HepG2 (cell line): ENCODE results near the gene RPS6KA5. TPM values are rescaled to one million over a fixed set of nuclear protein-coding genes. Genes with fewer than 3 reads are reported as not detected.

Source experiments
- ATAC-seq: fragments of 200-7000 bp; cut with Tn5 transposase; 3 replicates; pipeline ENCODE4 v1.9.1; 2020; ENCODE audit warnings: mild to moderate bottlenecking, moderate library complexity
- BruUV-seq: library from RNA; stranded (reverse); fragments of 400-500 nt; replicated peaks from 2 replicates; lab custom pipeline; 2021; lab: Mats Ljungman, UMichigan
- CTCF ChIA-PET: fragments of 300-600 bp; formaldehyde crosslinking; extraction: SDS; loops from one replicate; lab custom pipeline; 2021; ENCODE audit warnings: low total read pairs, inconsistent platforms, low intra/inter-chr PET ratio; lab: Yijun Ruan, JAX
- POLR2A ChIA-PET: fragments of 350-600 bp; sonication (Branson Sonifier 250); formaldehyde crosslinking; loops from one replicate; lab custom pipeline; 2020; ENCODE audit warnings: antibody characterized with exemption, inconsistent platforms; lab: Yijun Ruan, JAX
- DNase-seq: peaks from one replicate; pipeline ENCODE4 v3.0.0-alpha.2; 2015; ENCODE audit warnings: low spot score
- FAIRE-seq: peaks from 3 replicates; lab custom pipeline; 2011; peaks lifted over from hg19 to GRCh38; lab: Jason Lieb, UNC
- H2AFZ ChIP-seq: one replicate; pipeline ENCODE4 v1.6.1; 2011; ENCODE audit warnings: low read length, inconsistent platforms
- H3K27ac ChIP-seq: fragments of 300-600 bp; 3 replicates; pipeline ENCODE4 v1.8.0; 2011; ENCODE audit warnings: mixed run types, mild to moderate bottlenecking, mixed read lengths, low read length, inconsistent platforms; ENCODE audit not compliant: insufficient read depth; ENCODE audit errors: extremely low read length
- H3K27me3 ChIP-seq, 2 experiments: fragments of 200-600 bp in 1 of 2; 2 replicates in 1 of 2; 3 replicates in 1 of 2; pipeline versions ENCODE4 v1.6.0 to v1.8.0; 2011; ENCODE audit warnings: low read length in 2 of 2, mild to moderate bottlenecking in 2 of 2, moderate library complexity in 2 of 2, inconsistent platforms in 1 of 2; ENCODE audit not compliant: insufficient read depth in 2 of 2, control insufficient read depth in 1 of 2
- H3K36me3 ChIP-seq, 2 experiments: fragments of 200-600 bp in 1 of 2; replicated peaks in 1 of 2; 2 replicates in 1 of 2; 3 replicates in 1 of 2; pipeline versions ENCODE4 v1.5.1 to v1.8.0; 2011; ENCODE audit warnings: low read length in 2 of 2, inconsistent platforms in 1 of 2; ENCODE audit not compliant: insufficient read depth in 2 of 2, control insufficient read depth in 1 of 2
- H3K4me1 ChIP-seq: 2 replicates; pipeline ENCODE4 v1.5.1; 2012; ENCODE audit warnings: low read length, inconsistent platforms; ENCODE audit not compliant: insufficient read depth
- H3K4me2 ChIP-seq: 2 replicates; pipeline ENCODE4 v1.6.0; 2011; ENCODE audit warnings: low read depth, low read length, inconsistent platforms
- H3K4me3 ChIP-seq, 3 experiments: fragments of 200-600 bp in 1 of 3; sonication (generic), shearing (Covaris generic) in 1 of 3; replicated peaks in 1 of 3; 2 replicates each; pipeline ENCODE4 v1.5.1; 2011 to 2016; ENCODE audit warnings: low read length in 3 of 3, inconsistent platforms in 2 of 3, low read depth in 2 of 3, mild to moderate bottlenecking in 2 of 3, control low read depth in 1 of 3, mixed read lengths in 1 of 3; ENCODE audit not compliant: insufficient read depth in 1 of 3
- H3K79me2 ChIP-seq: one replicate; pipeline ENCODE4 v1.6.1; 2011; ENCODE audit warnings: low read length, inconsistent platforms; ENCODE audit not compliant: insufficient read depth
- H3K9ac ChIP-seq: 2 replicates; pipeline ENCODE4 v1.6.0; 2011; ENCODE audit warnings: mild to moderate bottlenecking, low read depth, low read length, inconsistent platforms; ENCODE audit not compliant: insufficient read depth
- H3K9me3 ChIP-seq: 2 replicates; pipeline ENCODE4 v1.5.1; 2012; ENCODE audit warnings: mild to moderate bottlenecking, low read length
- H4K20me1 ChIP-seq: 2 replicates; pipeline ENCODE4 v1.6.0; 2011; ENCODE audit warnings: inconsistent platforms, mild to moderate bottlenecking, low read length, moderate library complexity; ENCODE audit not compliant: insufficient read depth
- AKAP8 ChIP-seq: sonication (generic); formaldehyde crosslinking; IDR thresholded peaks from 2 replicates; pipeline ENCODE4 v1.5.1; 2020; ENCODE audit warnings: mild to moderate bottlenecking, missing genetic modification reagents
- ESRRA ChIP-seq: sonication (generic); formaldehyde crosslinking; IDR thresholded peaks from 2 replicates; pipeline ENCODE4 v1.5.1; 2020; ENCODE audit warnings: mild to moderate bottlenecking, low read depth, missing genetic modification reagents
- GABPA ChIP-seq, 2 experiments: IDR thresholded peaks; 2 replicates each; pipeline ENCODE4 v1.6.1; 2011 to 2016; ENCODE audit warnings: low read depth in 2 of 2, low read length in 1 of 2, missing biosample characterization in 1 of 2, missing genetic modification characterization in 1 of 2
- HNRNPK ChIP-seq: fragments of 200-400 bp; formaldehyde crosslinking; IDR thresholded peaks from 2 replicates; pipeline ENCODE4 v1.6.1; 2018; ENCODE audit warnings: low read length, low read depth, moderate library complexity, mild to moderate bottlenecking; ENCODE audit not compliant: poor library complexity, severe bottlenecking
- HOXA3 ChIP-seq: sonication (generic); formaldehyde crosslinking; IDR thresholded peaks from 2 replicates; pipeline ENCODE4 v1.5.0; 2020; ENCODE audit warnings: missing genetic modification reagents
- JARID2 ChIP-seq: sonication (generic); formaldehyde crosslinking; IDR thresholded peaks from 2 replicates; pipeline ENCODE4 v1.8.1; 2023; ENCODE audit warnings: missing genetic modification reagents, inconsistent platforms; ENCODE audit not compliant: insufficient replicate concordance
- NCOA1 ChIP-seq: sonication (generic); formaldehyde crosslinking; IDR thresholded peaks from 2 replicates; pipeline ENCODE4 v1.9.0; 2021; ENCODE audit warnings: missing genetic modification reagents
- NFYB ChIP-seq: sonication (generic); formaldehyde crosslinking; IDR thresholded peaks from 2 replicates; pipeline ENCODE4 v1.4.0; 2020; ENCODE audit warnings: missing genetic modification reagents
- RXRA ChIP-seq: sonication (generic); formaldehyde crosslinking; IDR thresholded peaks from 2 replicates; pipeline ENCODE4 v1.5.1; 2020; ENCODE audit warnings: missing genetic modification reagents
- SPEN ChIP-seq: sonication (generic); formaldehyde crosslinking; IDR thresholded peaks from 2 replicates; pipeline ENCODE4 v1.5.1; 2020; ENCODE audit warnings: low read depth, mild to moderate bottlenecking, missing genetic modification reagents
- SSRP1 ChIP-seq: IDR thresholded peaks from 2 replicates; pipeline ENCODE4 v1.6.1; 2016; ENCODE audit warnings: control low read depth
- ZNF331 ChIP-seq: sonication (generic); formaldehyde crosslinking; IDR thresholded peaks from 2 replicates; pipeline ENCODE4 v1.4.0; 2020; ENCODE audit warnings: missing genetic modification reagents
- ZNF562 ChIP-seq: sonication (generic); formaldehyde crosslinking; IDR thresholded peaks from 2 replicates; pipeline ENCODE4 v1.8.0; 2022; ENCODE audit warnings: missing genetic modification reagents, borderline replicate concordance
- ZNF839 ChIP-seq: sonication (generic); formaldehyde crosslinking; IDR thresholded peaks from 2 replicates; pipeline ENCODE4 v1.4.0; 2020; ENCODE audit warnings: missing genetic modification reagents, mild to moderate bottlenecking, borderline replicate concordance
- WGBS: methylation state at CpG from one replicate; pipeline ENCODE4 v1.1.6; 2017; ENCODE audit warnings: low lambda C conversion rate; 5-methylcytosine and 5-hydroxymethylcytosine counted together
- in situ Hi-C: cut with HindIII; loops from 2 replicates; pipeline ENCODE4 v1.10.0; 2017; ENCODE audit warnings: low pct_unique_long_range_greater_than_20kb; ENCODE audit not compliant: extremely low pct_ligation_motif_present
- intact Hi-C: fragments of 100-400 bp; cut with micrococcal nuclease; formaldehyde crosslinking; loops from one replicate; pipeline ENCODE4 v1.10.0; 2022; ENCODE audit not compliant: unreplicated experiment
- polyA plus RNA-seq, 8 experiments: library from polyadenylated mRNA; depleted of rRNA in 3 of 8; stranded (reverse) in 7 of 8; unstranded in 1 of 8; fragments of >200 nt; fragmentation: Illumina TruSeq in 4 of 8; extraction: Trizol in 4 of 8; gene quantifications; 2 replicates each; pipeline versions ENCODE4 v1.2.1 to v1.2.3, GENCODE V29; 2011 to 2016; ENCODE audit warnings: low read depth in 4 of 8, missing spikeins in 1 of 8, mixed read lengths in 1 of 8; ENCODE audit not compliant: insufficient read depth in 1 of 8
- total RNA-seq, 5 experiments: library from RNA; depleted of rRNA; stranded (reverse); fragments of >200 nt; fragmentation: Illumina TruSeq; extraction: Trizol; gene quantifications; 2 replicates each; pipeline ENCODE4 v1.2.3, GENCODE V29; 2016; ENCODE audit warnings: low read depth in 1 of 5
- TF ChIP-seq, protein P1 (sequence below): sonication (generic); formaldehyde crosslinking; IDR thresholded peaks from 2 replicates; pipeline ENCODE4 v1.4.0; 2020; ENCODE audit warnings: missing genetic modification reagents, mild to moderate bottlenecking, borderline replicate concordance
- TF ChIP-seq, protein P2 (sequence below): IDR thresholded peaks from 2 replicates; pipeline ENCODE4 v1.6.1; 2016; ENCODE audit warnings: low read depth
- TF ChIP-seq, protein P3 (sequence below): sonication (generic); formaldehyde crosslinking; IDR thresholded peaks from 2 replicates; pipeline ENCODE4 v1.8.1; 2023; ENCODE audit warnings: mild to moderate bottlenecking, missing genetic modification reagents
- TF ChIP-seq, protein P4 (sequence below): sonication (generic); formaldehyde crosslinking; IDR thresholded peaks from 2 replicates; pipeline ENCODE4 v1.4.0; 2020; ENCODE audit warnings: low read depth, missing genetic modification reagents

RPS6KA5 gene
- total and polyA plus RNA-seq, 2 of the 13 experiments (the other 11 are each of a cell fraction or from before 2014, with no cell fraction given), result 0.50 to 0.58 TPM

DNA sequence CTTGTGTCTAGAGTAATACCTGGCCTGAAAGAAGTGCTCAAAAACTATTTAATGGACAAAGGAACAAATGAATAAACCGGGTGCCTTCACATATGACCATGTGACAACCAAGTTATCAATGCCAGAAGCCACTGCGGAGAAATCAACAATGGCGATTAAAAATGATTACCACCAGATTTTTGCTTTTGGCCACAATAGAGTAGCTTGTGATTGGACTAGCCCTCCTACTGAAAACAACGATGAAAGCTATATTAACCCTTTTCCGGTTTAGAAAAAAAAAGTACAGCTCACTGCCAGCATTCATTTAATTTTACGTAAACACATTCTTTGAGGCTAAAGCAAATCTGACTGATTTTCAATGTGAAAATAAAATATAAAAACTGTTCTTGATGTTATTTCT lies 202.6 kb downstream of the RPS6KA5 start:
- Histone ChIP-seq H4K20me1 (no peaks in the 10 kb centered on the region), H3K9me3 (no peaks in the 10 kb centered on the region), H3K27ac (no peak overlapping the region), H2AFZ (no peak overlapping the region), H3K79me2 (no peaks in the 10 kb centered on the region), H3K4me1 (no peaks in the 10 kb centered on the region), H3K9ac (no peak overlapping the region), H3K4me2 (no peak overlapping the region), H3K36me3 (no peaks in the 10 kb centered on the region), H3K4me3 (no peak overlapping the region), H3K27me3 (no peaks in the 10 kb centered on the region; a peak in 1 of 5 replicates)
- DNase-seq (no peak), ATAC-seq (no peak), FAIRE-seq (no peak)
- no TSS peak for BruUV-seq
- ChIA-PET POLR2A (no interaction called here), CTCF (no interaction called here)
- 70% methylated on average over 6 of the region's 6 CpGs for WGBS
- in situ Hi-C loops (no loop called here), intact Hi-C loops (no loop called here)
- TF ChIP-seq GABPA (IDR thresholded peaks at IDR 0.05; ENCODE audit: low read depth, low read length) (no peak), GABPA (CRISPR knock-in tag; IDR thresholded peaks at IDR 0.05; ENCODE audit: low read depth) (no peak), AKAP8 (CRISPR knock-in tag) (no peak), SPEN (no peak), HOXA3 (CRISPR knock-in tag) (no peak), RXRA (CRISPR knock-in tag) (no peak), ZNF331 (CRISPR knock-in tag) (no peak), HNRNPK (no peak), ESRRA (CRISPR knock-in tag) (no peak), NFYB (CRISPR knock-in tag) (no peak), JARID2 (CRISPR knock-in tag) (no peak), ZNF839 (no peak), ZNF562 (CRISPR knock-in tag) (no peak), SSRP1 (CRISPR knock-in tag) (no peak), NCOA1 (CRISPR knock-in tag) (no peak)
- TF ChIP-seq, protein P1, sequence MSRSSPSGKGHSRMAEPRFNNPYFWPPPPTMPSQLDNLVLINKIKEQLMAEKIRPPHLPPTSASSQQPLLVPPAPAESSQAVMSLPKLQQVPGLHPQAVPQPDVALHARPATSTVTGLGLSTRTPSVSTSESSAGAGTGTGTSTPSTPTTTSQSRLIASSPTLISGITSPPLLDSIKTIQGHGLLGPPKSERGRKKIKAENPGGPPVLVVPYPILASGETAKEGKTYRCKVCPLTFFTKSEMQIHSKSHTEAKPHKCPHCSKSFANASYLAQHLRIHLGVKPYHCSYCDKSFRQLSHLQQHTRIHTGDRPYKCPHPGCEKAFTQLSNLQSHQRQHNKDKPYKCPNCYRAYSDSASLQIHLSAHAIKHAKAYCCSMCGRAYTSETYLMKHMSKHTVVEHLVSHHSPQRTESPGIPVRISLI (CRISPR knock-in tag), result no peak
- TF ChIP-seq, protein P2, sequence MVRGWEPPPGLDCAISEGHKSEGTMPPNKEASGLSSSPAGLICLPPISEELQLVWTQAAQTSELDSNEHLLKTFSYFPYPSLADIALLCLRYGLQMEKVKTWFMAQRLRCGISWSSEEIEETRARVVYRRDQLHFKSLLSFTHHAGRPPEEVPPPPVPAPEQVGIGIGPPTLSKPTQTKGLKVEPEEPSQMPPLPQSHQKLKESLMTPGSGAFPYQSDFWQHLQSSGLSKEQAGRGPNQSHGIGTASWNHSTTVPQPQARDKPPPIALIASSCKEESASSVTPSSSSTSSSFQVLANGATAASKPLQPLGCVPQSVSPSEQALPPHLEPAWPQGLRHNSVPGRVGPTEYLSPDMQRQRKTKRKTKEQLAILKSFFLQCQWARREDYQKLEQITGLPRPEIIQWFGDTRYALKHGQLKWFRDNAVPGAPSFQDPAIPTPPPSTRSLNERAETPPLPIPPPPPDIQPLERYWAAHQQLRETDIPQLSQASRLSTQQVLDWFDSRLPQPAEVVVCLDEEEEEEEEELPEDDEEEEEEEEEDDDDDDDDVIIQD (CRISPR knock-in tag), result no peak
- TF ChIP-seq, protein P3, sequence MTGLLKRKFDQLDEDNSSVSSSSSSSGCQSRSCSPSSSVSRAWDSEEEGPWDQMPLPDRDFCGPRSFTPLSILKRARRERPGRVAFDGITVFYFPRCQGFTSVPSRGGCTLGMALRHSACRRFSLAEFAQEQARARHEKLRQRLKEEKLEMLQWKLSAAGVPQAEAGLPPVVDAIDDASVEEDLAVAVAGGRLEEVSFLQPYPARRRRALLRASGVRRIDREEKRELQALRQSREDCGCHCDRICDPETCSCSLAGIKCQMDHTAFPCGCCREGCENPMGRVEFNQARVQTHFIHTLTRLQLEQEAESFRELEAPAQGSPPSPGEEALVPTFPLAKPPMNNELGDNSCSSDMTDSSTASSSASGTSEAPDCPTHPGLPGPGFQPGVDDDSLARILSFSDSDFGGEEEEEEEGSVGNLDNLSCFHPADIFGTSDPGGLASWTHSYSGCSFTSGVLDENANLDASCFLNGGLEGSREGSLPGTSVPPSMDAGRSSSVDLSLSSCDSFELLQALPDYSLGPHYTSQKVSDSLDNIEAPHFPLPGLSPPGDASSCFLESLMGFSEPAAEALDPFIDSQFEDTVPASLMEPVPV (CRISPR knock-in tag), result no peak
- TF ChIP-seq, protein P4, sequence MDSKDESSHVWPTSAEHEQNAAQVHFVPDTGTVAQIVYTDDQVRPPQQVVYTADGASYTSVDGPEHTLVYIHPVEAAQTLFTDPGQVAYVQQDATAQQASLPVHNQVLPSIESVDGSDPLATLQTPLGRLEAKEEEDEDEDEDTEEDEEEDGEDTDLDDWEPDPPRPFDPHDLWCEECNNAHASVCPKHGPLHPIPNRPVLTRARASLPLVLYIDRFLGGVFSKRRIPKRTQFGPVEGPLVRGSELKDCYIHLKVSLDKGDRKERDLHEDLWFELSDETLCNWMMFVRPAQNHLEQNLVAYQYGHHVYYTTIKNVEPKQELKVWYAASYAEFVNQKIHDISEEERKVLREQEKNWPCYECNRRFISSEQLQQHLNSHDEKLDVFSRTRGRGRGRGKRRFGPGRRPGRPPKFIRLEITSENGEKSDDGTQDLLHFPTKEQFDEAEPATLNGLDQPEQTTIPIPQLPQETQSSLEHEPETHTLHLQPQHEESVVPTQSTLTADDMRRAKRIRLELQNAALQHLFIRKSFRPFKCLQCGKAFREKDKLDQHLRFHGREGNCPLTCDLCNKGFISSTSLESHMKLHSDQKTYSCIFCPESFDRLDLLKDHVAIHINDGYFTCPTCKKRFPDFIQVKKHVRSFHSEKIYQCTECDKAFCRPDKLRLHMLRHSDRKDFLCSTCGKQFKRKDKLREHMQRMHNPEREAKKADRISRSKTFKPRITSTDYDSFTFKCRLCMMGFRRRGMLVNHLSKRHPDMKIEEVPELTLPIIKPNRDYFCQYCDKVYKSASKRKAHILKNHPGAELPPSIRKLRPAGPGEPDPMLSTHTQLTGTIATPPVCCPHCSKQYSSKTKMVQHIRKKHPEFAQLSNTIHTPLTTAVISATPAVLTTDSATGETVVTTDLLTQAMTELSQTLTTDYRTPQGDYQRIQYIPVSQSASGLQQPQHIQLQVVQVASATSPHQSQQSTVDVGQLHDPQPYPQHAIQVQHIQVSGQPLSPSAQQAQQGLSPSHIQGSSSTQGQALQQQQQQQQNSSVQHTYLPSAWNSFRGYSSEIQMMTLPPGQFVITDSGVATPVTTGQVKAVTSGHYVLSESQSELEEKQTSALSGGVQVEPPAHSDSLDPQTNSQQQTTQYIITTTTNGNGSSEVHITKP (CRISPR knock-in tag), result no peak
